Activated naive CD4-positive, alpha-beta T cell treated with Interleukin-2 at 50 U/mL for 16 hours (primary cell): ENCODE measurements around the gene MLKL.

ENCODE experiments used
- DNase-seq: peaks from one replicate; pipeline ENCODE4 v3.0.0-alpha.2; 2020

Gene MLKL

GRCh38 chr16:74700438-74701225, at the start of gene MLKL:
MLKL (minus strand) TSS chr16:74700862; CDS start chr16:74695757, 5,105 bp downstream.
- peak; percentile 66 for DNase-seq

DNA sequence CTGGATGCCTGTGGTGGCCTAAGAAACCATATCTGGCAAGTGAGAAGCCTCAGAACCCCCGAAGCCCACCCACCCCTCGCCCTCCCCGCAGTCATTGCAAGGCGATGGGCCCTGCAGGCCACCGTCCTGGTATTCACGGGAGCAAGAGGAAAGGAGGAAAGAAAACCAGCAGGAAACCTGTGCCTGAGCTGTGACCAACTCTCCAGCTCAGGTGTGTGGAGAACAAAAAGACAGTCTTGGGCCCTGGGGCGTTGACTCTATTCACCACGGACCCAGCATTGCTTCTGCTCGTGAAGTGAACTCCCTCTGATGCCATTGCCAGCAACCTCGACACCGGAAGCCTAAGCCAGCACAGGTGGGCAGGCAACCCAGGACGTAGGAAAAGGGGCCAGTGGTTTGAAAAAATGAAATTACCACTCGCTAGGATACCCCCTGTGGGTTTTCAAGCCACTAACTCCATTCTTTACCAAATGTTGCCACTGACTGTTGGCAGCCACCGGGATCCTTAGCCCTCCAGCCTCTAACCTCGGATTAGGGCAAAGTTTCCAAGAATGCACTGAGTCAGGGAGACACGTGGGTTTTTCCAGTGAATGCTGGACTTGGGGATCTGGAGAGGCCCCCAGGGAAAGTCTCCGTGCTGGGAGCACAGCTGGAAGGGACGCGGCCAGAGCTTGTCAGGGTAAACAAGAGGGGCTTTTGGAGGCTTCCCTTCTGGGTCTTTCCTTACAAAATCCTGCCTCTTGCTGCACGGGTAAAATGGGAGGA, 48.8 kb upstream of the MLKL start:
- DNase-seq = no peak

GRCh38 chr16:74748616-74749026, 48.0 kb upstream of the MLKL start:
- no peak for DNase-seq

DNA sequence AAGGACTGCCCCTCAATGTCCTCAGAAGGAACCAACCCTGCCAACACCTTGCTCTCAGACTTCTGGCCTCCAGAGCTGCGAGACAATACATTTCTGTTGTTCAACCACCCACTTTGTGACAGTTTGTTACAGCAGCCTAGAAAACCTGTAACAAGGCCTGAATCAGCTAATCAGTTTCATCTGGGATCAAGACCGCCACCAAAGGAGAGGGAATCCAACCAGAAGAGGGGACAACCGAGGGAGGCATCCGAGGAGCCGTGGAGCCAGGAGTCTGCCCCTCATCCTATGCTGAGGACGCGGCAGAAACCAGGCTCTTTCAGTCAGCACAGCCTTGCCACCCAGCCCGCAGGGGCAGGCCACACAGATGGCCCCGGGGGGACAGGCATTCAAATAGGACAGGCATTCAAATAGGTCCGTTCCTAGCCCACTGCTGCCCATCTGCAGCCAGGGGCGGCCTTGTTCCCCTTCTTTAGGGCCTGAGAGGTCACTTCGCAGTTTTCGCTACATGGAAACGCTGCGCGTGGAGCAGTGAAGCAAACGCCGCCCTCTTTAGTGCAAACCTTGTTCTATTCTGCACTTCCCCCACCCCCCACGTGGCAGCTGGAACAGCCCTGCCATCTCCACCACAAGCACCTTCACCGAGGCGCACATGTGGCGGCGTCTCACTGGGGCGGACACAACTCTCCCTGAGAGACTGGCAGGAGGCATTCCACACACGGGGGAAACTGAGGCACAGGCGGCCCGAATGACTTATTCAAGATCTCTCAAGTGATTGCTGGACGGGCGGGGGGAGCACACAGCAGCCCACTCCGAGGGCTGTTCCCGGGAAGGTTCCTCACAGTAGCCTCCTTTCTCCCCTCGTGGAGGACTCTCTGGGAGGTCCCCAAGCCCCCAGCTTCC, 47.3 kb upstream of the MLKL start:
- DNase-seq = no peak

DNA sequence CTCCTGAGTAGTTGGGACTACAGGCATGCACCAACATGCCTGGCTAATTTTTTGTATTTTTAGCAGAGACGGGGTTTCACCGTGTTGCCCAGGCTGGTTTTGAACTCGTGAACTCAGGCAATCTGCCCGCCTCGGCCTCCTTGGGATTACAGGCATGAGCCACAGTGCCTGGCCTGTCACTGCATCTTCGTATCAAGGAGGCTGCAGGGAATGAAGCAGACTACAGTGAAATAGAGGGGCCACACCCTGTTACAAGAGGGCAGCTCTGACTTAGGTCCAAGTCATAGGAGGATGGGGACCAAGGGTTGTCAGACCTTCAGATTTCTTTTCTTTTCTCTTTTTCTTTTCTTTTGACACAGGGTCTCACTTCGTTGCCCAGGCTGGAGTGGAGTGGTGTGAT, 45.3 kb upstream of the MLKL start:
- DNase-seq = no peak

GRCh38 chr16:74745109-74745615, 44.5 kb upstream of the MLKL start:
- DNase-seq = no peak

DNA sequence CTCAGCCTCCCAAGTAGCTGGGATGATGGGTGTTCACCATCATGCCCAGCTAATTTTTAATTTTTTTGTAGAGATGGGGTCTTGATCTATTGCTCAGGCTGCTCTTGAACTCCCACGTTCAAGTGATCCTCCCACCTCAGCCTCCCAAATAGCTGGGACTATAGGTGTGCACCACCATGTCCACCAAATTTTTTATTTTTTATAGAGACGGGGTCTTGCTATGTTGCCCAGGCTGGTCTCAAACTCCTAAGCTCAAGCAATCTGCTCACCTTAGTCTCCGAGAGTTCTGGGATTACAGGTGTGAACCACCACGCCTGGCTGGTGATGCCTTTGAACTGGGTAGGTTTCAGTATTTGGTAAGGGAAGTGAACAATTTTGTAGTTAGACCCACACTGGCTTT, 43.9 kb upstream of the MLKL start:
- no peak for DNase-seq

- DNase-seq = no peak
These were observed 43.1 kb upstream of the MLKL start for GRCh38 chr16:74743668-74744299.

GRCh38 chr16:74743045-74743667, 42.5 kb upstream of the MLKL start:
- DNase-seq = no peak

GRCh38 chr16:74742051-74742481, 41.4 kb upstream of the MLKL start:
- DNase-seq = no peak

- DNase-seq = no peak
These were observed 40.2 kb upstream of the MLKL start for GRCh38 chr16:74740795-74741304.

GRCh38 chr16:74739275-74739674, 38.6 kb upstream of the MLKL start:
- DNase-seq = no peak

- no peak for DNase-seq
These were observed 38.2 kb upstream of the MLKL start for GRCh38 chr16:74738816-74739215.

- DNase-seq = no peak
These were observed 37.5 kb upstream of the MLKL start for GRCh38 chr16:74738113-74738541.

DNA sequence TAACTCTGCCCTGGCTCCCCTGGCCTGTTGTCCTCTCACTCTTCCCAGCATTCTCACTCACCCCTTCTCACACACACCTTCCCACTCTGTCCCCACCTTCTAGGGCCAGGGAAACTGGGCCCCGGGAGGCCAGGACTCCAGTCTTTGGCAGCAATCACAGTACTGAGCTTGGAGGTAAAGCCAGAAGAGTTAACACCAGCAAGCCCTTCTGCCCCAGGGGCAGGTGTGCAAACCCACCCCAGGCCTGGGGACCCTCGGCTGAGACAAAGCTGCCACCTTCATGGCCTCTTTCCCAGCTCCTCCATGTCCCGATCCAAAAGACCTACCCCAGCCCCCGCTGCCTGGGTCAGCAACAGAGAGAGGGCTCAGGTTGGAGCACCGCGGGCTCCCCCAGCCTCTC, 36.9 kb upstream of the MLKL start:
- DNase-seq = no peak

DNA sequence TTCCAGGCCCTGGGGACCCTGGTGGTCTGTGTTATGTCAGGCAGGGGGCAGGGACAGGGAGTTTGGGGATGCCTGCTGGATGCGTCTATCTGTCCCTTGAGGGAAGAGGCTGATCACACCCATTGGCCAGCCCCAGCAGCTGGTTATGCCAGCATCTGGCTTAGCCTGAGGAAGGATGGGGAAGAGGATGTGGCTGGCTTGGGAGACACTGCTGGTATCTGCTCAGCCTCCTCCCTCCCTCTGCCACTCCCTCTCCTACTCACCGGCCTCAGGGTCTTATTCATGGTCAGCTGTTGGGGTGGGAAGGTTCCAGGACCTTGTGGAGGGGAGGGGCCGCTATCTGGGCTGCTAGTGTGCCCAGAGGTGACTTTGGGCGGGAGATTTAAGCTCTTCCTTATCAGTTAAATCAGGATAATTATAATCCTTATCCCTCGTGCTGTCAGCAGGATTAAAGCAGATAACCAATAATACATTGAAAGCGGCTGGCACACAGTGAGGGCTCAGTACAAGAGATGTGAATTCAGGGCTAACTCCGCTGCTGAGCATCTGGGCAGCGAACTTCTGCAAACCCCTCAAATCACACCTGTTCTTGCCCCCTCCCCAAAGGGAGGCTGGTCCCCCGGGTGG, 36.0 kb upstream of the MLKL start:
- DNase-seq = no peak

- DNase-seq = no peak
These were observed 34.9 kb upstream of the MLKL start for GRCh38 chr16:74735554-74735953.

GRCh38 chr16:74735162-74735452, 34.4 kb upstream of the MLKL start:
- no peak for DNase-seq

DNA sequence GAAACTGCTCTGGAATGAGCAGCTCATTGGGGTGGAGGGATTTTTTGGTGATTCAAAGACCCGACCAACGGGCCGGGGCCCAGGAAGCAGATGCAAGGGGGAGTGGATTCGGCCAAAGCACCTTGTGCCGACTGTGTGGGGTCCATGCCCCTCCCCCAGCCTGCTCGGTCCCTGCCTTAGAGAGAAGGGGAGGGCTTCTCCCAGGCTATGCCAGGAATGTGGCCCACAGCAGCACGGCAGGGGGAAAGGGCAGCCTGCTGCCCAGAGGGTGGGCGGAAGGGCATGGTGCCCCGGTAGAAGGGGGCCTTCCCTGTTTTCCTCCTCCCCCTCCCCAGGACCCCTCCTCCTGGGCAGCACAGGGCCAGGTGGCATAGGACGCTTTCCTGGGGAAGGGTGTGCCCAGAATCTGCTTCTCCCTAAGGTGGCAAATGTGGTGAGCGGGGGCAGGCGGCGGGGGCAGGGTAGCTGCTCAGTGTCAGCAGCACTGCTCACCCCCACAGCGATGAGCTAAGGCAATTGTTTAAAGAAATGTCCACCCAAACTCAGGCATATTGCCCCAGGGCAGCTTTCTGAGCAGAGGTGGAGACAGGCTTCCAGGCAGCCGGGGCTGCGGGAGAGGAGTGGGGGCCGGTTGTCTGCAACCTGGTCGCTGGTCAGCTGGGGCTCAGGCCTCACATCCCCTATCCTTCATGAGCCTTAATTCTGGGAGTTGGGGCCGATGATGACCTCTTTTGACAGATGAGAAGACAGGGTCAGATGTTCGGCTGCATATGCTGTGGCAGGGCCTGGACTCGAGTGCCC, 33.9 kb upstream of the MLKL start:
- DNase-seq = no peak

DNA sequence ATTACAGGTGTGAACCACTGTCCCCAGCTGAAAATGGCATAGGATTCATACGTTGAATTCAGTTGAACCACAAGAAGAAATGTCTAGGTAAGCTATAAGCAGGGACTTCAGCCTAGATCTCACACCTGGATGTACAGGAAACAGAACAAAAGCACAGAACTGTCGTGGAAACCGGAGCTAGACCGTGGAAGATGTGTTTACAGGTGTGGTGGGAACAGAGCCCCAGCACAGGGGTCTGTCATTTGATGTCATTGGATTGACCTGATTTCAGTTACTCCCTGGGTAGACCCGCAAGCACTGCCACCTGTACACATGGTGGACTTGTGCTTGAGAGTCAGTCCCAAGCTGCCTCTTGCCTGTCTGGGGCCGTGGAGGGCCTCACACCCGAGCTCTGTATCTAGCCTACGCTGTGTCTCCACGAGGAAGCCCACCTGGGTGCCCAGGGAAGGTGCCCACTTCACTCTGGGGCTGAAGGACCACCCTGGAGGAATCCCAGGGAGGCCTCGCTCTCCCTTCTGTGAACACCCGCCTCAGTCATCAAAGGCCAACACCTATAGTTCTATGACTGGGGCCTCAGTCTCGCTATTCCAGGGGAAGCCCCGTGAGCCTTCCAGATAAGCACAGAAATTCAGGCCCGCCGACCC, 32.2 kb upstream of the MLKL start:
- DNase-seq = no peak
